NCI-H748 treated with DMSO at 0.1 percent for 48 hours (cell line): ENCODE results near the gene SCN4A.

Source experiments
- DNase-seq: peaks from one replicate; lab custom pipeline; 2025; lab: John Stamatoyannopoulos, UW

Gene SCN4A

DNA sequence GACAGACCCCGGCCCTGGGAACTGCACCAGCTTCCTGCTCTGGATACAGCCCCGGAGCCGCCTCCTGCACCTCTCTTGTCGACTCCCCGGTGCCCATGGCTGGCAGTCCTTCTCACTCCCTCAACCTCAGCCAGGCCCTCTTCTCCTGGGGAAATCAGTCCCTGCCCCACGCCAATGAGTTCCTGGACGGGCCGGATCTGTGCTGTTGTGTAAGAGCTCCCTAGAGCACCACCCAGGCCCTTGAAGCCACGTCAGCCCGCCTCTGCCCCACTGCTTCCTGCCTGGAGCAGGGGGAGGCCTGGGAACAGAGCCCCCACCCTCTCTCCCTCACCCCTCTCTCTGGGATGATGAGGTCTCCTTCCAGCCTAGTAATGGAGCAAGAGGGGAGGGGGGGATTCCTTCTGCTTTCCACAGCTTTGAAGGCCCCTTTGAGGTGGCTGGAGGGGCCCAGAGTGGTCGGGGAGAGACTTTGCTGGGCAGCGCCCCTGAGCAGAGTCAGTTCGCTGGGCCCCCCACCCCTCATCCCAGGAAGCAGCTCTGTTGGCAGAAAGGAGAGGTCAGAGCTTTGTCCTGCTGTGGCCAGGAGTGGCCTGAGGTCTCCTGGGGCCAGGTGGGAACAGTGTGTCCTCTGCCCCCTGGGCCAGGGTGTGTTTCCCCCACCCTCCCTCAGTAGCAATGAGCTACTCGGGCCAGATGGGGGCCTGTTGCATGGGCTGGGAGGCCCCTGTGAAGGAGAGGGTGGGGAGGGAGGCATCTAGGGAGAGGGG, 29.2 kb upstream of the SCN4A start:
- DNase-seq = no peak

- no peak for DNase-seq
Measured at GRCh38 chr17:64001091-64001579, 28.4 kb upstream of the SCN4A start.

DNA sequence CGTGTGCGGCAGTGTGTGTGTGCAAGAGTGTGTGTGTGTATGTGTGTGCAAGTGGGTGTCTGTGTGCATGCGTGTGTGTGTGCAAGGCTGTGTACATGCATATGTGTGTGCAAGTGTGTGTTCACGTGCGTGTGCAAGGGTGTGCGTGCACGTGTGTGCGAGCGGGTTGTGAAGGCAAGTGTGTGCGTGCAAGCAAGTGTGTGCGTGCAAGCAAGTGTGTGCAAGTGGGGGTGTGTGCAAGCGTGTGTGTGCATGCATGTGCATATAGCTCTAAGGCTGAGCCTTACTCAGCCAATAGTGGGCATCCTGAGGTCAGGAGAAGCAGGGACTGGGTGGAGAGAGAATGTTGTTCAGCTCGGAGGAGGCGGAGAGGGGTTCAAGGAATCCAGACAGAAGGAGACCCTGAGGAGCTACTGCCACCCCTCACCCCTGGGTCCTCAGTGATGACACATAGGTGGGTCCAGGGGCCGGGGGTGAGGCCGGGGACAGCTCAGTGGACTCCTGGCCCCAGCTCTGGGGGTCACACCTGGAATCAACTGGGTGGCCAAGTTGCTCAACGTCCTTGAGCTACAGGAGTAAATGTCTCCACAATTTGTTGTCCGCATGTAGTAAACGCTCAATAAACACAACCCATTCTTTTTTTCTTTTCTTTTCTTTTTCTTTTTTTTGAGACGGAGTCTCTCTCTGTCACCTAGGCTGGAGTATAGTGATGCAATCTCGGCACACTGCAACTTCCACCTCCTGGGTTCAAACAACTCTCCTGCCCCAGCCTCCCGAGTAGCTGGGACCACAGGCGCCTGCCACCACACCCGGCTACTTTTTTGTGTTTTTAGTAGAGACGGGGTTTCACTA, 27.2 kb upstream of the SCN4A start:
- DNase-seq = no peak

- no peak for DNase-seq
Measured at GRCh38 chr17:63998721-63999679, 26.3 kb upstream of the SCN4A start.

GRCh38 chr17:63998050-63998720, 25.5 kb upstream of the SCN4A start, which contains the start of gene PRR29:
PRR29 (plus strand) TSS chr17:63998351; CDS start chr17:63998365, 14 bp downstream.
- DNase-seq = peak; percentile 64

DNA sequence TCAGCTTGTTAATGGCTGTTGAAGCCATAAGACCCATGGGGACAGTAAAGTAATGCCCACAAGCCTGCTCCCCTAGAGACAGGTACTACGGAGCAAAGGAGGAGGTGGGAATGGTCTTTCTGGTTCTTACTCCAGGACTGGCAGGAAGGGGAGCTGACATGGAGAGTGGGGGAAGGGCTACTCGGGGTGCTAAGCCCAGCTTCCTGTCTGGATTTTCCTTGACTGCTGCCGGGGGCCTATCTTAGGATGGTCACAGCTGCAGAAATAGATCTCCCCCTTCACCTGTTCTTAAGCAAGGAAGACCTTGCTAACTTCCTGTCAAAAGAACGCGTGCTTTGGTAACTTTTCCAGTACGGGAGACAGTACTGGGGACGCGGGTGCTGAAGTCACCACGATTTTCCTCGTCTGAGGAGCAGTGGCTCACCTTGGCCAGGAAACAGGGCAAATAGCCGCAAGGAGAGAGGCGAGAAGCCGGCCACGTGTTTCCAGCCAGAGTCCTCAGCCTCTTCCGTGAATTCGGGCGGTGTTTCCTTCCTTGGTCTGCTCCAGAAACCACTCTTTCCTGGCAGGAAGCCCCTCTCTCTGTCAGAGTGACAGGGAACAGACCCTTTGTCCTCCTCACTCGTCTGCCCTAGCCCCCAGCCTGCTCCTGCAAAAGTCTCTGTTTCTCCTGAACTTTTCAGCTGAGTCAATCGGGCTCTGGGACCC, 24.8 kb upstream of the SCN4A start:
- no peak for DNase-seq

DNA sequence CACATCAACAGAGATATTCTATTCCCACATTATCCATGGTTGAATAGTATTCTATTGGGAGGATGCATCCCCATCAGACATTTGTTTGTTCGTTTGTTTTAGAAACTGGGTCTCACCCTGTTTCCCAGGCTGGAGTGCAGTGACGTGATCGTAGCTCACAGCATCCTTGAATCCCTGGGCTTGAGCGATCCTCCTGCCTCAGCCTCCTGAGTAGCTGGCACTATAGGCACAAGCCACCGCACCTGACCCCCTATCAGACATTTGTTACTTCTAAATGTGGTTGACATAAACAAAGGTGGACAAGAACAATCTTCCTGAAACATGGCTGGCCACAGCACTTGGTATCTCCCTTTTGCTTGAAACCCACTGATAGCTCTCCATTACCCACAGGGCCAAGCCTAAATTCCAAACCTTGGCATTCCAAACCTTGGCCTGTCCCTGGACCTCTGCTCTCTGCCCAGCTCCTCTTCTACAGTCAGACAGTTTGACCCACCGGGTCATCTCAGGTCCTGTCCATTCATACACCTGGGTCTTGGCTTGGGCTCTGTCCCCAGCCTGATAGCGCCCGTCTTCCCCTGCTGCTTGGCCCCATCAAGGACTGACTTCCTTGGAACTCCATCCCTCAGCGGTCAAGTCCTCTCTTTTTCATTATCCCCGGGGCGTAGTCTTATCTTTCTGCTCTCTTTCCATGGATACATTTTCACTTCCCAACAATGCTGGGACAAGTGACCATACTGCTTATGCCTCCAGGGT, 23.9 kb upstream of the SCN4A start:
- no peak for DNase-seq

DNA sequence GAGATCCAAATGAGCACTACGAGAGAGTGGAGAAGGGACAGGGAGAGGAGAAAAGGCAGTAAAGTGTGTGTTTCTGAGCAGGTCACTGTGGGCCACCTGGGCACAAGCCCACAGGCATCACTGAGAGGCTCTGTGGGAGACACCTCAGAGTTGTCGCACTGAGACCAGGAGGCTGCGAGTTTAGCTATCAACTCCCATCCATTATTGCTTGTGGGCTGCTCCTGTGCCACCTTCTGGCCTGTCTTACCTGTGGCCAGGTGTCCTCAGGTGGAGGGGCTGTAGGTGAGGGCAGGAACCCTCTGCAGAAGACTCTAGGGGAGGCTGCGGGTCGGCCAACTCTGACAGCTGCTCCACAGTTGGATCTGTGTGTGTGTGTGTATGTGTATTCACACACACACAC, 22.9 kb upstream of the SCN4A start:
- DNase-seq = no peak

DNA sequence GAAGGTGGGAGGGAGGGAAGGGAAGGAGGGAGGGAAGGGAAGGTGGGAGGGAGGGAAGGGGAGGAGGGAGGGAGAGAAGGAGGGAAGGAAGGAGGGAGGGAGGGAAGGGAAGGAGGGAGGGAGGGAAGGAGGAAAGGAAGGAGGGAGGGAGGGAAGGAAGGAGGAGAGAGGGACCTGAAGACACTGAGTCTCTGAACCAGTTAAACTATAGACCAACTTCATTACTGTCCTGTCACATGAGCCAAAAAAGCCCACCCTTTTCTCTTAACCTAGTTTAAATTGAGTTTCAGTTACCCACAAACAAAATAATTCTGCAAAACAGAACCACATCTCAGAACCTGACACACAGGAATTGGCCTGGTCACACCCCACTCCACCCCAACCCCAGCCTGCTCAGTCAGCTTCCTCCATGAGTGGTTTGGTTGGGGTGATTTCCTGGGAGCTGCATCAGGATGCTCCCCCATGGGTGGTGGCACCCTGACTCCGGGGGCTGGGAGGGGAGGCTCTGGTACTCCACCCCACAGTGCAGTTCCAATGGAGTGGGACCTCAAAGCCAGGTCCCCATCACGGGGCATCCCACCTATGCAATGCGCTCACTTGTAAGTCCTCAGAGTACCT, 20.8 kb upstream of the SCN4A start:
- no peak for DNase-seq

DNA sequence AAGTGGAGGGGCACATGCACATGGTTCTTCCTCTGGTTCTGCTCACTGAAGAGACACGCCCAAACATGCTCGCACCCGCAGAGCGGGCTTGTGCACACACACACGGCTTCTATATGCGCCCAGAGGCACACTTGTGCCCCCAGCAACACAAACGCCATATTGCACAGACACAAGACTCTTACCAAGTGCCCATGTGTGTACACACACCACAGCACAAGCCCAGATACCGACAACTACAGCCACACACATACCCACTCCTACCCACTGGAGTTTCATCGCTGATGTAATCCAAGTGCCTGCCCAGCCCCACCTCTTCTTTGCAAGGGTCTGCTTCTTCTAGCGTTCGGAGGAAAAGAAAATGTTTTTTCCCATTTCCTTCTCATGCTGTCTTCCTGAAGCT, 18.9 kb upstream of the SCN4A start:
- no peak for DNase-seq

- no peak for DNase-seq
Measured at GRCh38 chr17:63989622-63990345, 17.1 kb upstream of the SCN4A start.

- DNase-seq = no peak
Measured at GRCh38 chr17:63988741-63989621, 16.3 kb upstream of the SCN4A start.

DNA sequence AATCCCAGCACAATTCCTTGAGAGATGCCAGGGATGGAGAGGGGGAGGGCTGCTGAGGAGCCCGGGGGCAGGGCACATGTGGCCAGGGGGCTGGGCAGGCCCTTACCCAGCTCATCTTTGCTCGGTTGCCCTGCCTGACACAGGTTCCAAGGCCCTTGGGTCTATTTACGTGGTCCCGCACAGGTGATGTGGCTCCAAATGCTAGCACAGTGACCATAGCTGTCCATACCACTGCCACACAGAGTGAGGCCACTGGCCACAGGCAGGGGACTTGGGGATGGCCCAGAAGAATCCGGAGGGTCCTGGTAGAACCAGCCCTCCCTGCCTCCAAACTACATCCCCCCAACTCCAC, 15.4 kb upstream of the SCN4A start:
- no peak for DNase-seq

- DNase-seq = no peak
Measured at GRCh38 chr17:63987221-63988126, 14.8 kb upstream of the SCN4A start.

DNA sequence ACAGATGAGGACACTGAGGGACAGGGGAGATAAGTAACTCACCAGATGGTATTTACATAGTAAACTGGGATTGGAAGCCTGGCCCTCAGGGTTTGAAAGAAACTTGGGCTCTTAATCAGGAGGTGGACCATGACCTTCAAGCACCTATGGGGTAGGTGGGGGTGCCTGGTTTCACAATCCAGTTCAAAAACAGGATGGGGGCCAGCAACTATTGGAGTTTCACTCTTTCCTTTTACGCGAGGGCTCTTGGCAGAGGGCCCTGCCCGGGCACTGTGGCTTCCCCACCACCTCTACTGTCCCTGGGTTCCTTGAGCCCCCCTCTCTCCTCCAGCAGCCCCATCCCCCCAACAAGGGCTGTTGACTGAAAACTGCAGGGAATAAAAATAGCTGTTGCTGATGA, 14.1 kb upstream of the SCN4A start:
- DNase-seq = no peak

DNA sequence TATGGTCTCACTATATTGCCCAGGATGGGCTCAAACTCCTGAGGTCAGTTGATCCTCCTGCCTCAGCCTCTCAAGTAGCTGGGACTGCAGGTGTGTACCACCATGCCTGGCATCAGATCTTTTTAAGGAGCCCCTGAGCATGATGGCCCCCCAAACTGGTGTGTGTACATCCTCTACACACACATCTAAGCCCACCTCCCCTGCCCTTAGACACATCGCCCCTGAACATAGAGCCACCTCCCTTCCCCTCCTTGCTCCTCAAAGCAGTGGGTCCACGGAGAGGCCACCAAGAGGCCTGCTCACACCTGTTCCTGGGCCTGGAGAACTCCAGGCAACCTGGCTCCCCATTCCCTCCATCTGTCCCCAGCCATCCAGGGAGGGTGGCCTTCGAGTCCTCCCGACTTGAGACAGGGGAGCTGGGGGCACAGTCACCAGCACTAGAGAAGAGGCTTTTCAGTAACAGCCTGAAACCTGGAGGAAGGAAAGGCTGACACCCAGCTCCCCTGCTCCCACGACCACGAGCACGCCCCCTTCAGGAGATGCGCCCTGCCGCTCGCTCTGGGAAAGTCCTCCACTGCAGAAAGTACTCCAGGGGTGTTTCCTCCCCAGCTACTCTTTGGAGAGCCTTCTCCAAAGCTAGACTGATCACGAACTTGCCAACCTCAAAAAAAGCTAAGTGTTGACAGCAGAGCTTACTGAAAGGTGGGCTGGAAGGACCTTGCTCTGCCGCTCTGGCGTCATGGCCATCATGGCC, 12.8 kb upstream of the SCN4A start:
- no peak for DNase-seq
